Endometrial microvascular endothelial cells (primary cell): ENCODE data around the gene TRPM2. TPM values are rescaled to one million over a fixed set of nuclear protein-coding genes. Genes with fewer than 3 reads are reported as not detected.

Experiments
- in situ Hi-C: cut with HindIII; loops from 2 replicates; pipeline ENCODE4 v1.10.0; 2017; ENCODE audit warnings: low sequenced_read_pairs, low pct_unique_long_range_greater_than_20kb; ENCODE audit errors: inconsistent ontology term
- total RNA-seq: library from RNA; depleted of rRNA; stranded (reverse); fragments of >200 nt; gene quantifications from one replicate; pipeline ENCODE4 v1.2.3, GENCODE V29; 2015; ENCODE audit errors: inconsistent ontology term

Gene TRPM2
- total RNA-seq, 1 donor from 2014 or later: 19.0 TPM

- in situ Hi-C loops: no loop called here
Measured at GRCh38 chr21:44434568-44434925, 81.1 kb downstream of the TRPM2 start.

- in situ Hi-C loops: no loop called here
Measured at GRCh38 chr21:44434936-44435635, 81.7 kb downstream of the TRPM2 start.

- in situ Hi-C loops: no loop called here
Measured at GRCh38 chr21:44436111-44436611, 82.7 kb downstream of the TRPM2 start.

GRCh38 chr21:44436958-44437357 lies 83.5 kb downstream of the TRPM2 start:
- in situ Hi-C loops: no loop called here

GRCh38 chr21:44437371-44437695 lies 83.9 kb downstream of the TRPM2 start:
- in situ Hi-C loops: no loop called here

- in situ Hi-C loops: no loop called here
Measured at GRCh38 chr21:44437696-44438431, 84.4 kb downstream of the TRPM2 start.

GRCh38 chr21:44438531-44439210 lies 85.2 kb downstream of the TRPM2 start:
- in situ Hi-C loops: no loop called here

- in situ Hi-C loops: no loop called here
Measured at GRCh38 chr21:44439211-44439600, 85.8 kb downstream of the TRPM2 start.

- in situ Hi-C loops: no loop called here
Measured at GRCh38 chr21:44440241-44441040, 87.0 kb downstream of the TRPM2 start.

GRCh38 chr21:44441041-44441400 lies 87.6 kb downstream of the TRPM2 start:
- in situ Hi-C loops: no loop called here

GRCh38 chr21:44441581-44442265 lies 88.3 kb downstream of the TRPM2 start:
- in situ Hi-C loops: no loop called here

GRCh38 chr21:44442266-44443125 lies 89.1 kb downstream of the TRPM2 start:
- in situ Hi-C loops: no loop called here

- in situ Hi-C loops: no loop called here
Measured at GRCh38 chr21:44443291-44443890, 90.0 kb downstream of the TRPM2 start.

GRCh38 chr21:44443891-44444285 lies 90.5 kb downstream of the TRPM2 start:
- in situ Hi-C loops: no loop called here

GRCh38 chr21:44444286-44444931 lies 91.0 kb downstream of the TRPM2 start:
- in situ Hi-C loops: no loop called here

- in situ Hi-C loops: no loop called here
Measured at GRCh38 chr21:44445145-44445812, 91.9 kb downstream of the TRPM2 start.
